22Rv1 (cell line): ENCODE results near the gene GNG14.

ENCODE experiments used
- ZFX ChIP-seq: fragments of 450-650 bp; IDR thresholded peaks from 2 replicates; pipeline ENCODE4 v1.6.1; 2017; ENCODE audit warnings: antibody characterized with exemption, borderline replicate concordance
- TF ChIP-seq, protein P1 (sequence below): fragments of 450-650 bp; IDR thresholded peaks from 2 replicates; pipeline ENCODE4 v1.5.1; 2017; ENCODE audit warnings: mild to moderate bottlenecking

DNA sequence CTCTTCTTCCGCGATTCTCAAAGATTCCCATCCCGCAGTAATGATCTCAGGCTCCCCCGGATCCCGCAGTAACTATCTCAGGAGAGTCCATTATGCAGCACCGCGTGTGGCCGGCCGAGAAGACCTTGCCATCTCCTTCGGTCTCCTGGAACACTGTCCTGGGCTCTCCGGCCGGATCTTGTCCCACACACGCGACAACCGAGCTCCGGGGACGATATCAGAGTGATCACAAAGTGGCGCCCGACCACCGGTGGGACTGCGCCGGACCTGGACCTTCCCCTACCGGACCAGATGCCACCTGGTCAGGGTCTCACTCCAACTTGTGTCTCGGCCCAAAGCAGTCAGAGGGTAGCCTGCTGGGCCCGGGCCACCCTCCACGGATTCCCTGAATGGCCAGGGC is 45.3 kb upstream of the GNG14 start:
- TF ChIP-seq, protein P1, sequence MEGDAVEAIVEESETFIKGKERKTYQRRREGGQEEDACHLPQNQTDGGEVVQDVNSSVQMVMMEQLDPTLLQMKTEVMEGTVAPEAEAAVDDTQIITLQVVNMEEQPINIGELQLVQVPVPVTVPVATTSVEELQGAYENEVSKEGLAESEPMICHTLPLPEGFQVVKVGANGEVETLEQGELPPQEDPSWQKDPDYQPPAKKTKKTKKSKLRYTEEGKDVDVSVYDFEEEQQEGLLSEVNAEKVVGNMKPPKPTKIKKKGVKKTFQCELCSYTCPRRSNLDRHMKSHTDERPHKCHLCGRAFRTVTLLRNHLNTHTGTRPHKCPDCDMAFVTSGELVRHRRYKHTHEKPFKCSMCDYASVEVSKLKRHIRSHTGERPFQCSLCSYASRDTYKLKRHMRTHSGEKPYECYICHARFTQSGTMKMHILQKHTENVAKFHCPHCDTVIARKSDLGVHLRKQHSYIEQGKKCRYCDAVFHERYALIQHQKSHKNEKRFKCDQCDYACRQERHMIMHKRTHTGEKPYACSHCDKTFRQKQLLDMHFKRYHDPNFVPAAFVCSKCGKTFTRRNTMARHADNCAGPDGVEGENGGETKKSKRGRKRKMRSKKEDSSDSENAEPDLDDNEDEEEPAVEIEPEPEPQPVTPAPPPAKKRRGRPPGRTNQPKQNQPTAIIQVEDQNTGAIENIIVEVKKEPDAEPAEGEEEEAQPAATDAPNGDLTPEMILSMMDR = no peak
- TF ChIP-seq ZFX = no peak
